GM12864 (cell line): Measurements from ENCODE around the gene WDR1.

Experiments used
- DNase-seq: peaks from one replicate; pipeline ENCODE4 v3.0.0-alpha.2; 2011; ENCODE audit warnings: low read depth
- H3K4me3 ChIP-seq: 2 replicates; pipeline ENCODE4 v1.5.1; 2011; ENCODE audit warnings: mild to moderate bottlenecking, low read depth, low read length, control low read depth
- CTCF ChIP-seq: IDR thresholded peaks from 2 replicates; pipeline ENCODE4 v1.5.1; 2011; ENCODE audit warnings: low read depth, mild to moderate bottlenecking, moderate library complexity, low read length, control low read depth, inconsistent platforms; ENCODE audit errors: missing control alignments

WDR1 gene

DNA sequence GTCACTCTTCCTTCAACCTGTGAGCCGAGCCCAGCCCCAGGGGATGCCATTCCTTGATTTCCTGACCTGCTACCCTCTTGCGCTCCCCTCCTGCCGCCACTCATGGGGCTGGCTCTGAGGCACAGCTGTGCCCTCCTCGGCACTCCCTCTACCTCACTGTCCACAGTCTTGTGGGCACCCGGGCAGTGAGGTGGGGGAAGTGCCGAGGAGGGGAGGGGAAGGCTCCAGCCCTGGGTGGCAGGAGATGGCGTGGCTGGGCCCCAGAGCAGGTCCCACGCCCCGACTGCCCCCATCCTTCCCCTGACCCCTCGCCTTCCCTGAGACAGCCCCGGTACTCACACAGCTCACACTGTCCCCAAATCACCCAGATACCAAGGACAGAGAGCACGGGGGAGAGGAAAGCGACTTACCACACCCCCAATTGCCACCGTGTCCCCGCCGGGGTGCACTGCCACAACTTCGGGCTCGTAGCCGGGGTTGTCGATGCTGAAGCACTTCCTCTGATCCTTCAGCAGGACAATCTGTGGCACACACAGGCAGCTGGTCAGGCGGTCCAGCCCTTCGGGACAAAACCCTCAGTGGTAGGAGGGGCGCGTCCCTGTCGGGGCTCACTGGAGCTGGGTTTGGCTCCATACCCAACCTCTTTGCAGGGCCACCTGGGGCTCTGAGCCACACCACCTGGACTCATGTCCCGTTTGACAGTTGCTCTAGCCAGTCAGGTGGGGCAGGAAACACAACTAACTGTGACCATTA is 37.9 kb downstream of the WDR1 start:
- no peak overlapping the region for H3K4me3 ChIP-seq
- TF ChIP-seq CTCF: no peak
- no peak for DNase-seq

- H3K4me3 ChIP-seq: no peak overlapping the region
- TF ChIP-seq CTCF: no peak
- DNase-seq: no peak
These were observed 38.9 kb downstream of the WDR1 start for GRCh38 chr4:10077483-10078335.

DNA sequence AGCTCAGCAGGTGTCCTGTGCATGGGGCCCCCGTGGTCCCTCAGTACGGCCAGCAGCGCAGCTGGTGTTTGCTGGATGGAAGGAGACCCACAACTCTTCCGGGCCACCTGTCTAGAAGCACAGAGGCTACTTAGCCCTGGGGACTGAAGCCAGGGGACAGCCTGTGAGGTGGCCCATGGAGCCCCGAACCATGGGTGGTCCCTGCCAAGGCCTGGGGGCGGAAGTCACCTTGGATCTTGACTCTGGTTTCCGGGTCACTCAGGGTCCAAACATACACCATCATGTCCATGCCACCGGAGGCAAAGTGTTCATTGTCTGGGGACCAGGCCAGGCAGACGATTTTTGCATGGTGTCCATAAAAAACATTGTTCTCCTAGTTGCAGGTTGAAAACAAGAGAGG is 39.5 kb downstream of the WDR1 start:
- TF ChIP-seq CTCF: no peak
- no peak for DNase-seq
- no peak overlapping the region for H3K4me3 ChIP-seq

- TF ChIP-seq CTCF: no peak
- no peak for DNase-seq
- H3K4me3 ChIP-seq: no peak overlapping the region
These were observed 40.6 kb downstream of the WDR1 start for GRCh38 chr4:10075953-10076391.

DNA sequence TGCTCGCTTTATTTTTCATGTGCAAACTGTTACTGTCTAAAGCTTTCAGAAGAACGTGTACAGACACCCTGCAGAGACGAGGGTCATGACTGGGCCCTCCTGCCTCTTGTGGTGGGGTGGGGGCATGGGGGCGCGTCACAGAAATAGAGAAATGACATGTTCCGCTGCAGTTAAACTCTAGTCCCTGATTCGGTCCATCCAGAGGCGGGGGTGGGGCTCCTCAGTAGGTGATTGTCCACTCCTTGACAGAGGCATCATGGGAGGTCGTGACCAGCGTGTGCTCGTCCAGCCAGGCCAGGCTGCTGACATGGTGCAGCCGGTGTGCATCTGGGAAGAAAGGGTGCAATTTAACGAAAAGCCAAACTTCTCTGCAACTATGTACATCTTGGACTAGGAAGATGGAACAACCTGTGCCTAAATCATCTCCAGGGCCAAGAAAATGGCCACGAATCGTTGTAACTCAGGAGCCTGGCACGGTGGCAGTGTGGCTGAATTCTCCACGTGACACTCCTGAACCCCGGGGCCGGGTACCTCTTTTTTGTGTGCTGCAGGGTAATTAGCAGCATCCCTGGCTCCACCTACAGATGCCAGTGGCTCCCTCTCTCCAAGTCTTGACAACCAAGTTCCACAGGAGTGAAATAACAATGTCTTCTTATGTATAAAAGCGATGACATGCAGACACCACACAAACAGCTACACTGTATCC is 41.3 kb downstream of the WDR1 start:
- TF ChIP-seq CTCF: no peak
- DNase-seq: no peak

DNA sequence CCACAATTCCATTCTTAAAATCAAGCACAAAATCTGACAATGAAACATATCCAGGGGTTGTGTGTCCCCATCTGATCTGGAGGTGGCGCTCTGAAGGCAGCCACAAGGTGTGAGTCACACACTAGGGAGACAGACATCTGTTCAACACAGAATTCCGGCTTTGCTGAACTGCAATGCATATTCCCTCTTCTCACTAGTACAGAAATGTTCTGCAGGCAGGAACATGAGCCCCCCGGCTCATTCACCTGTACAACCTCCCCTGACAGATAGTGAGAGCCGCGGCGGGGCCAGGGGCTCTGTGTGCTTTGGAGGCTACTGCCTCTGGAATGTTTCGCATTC is 41.9 kb downstream of the WDR1 start:
- TF ChIP-seq CTCF: peak; percentile 36
- DNase-seq: no peak
- no peak overlapping the region for H3K4me3 ChIP-seq

More for the DNA sequence above, 41.3 kb downstream of the WDR1 start:
- H3K4me3 ChIP-seq: no peak overlapping the region
